NCI-H1930 (cell line): Measurements from ENCODE around the gene CELF2.

Experiments
- DNase-seq, 2 experiments: peaks; one replicate each; lab custom pipeline; 2025; lab: John Stamatoyannopoulos, UW

The CELF2 gene

GRCh38 chr10:11134411-11134810 lies 116.7 kb downstream of the CELF2 start:
- no peak for DNase-seq

- no peak for DNase-seq
These were observed 118.0 kb downstream of the CELF2 start for GRCh38 chr10:11135709-11136108.

GRCh38 chr10:11138314-11139033 lies 120.8 kb downstream of the CELF2 start:
- no peak for DNase-seq

- no peak for DNase-seq
These were observed 123.3 kb downstream of the CELF2 start for GRCh38 chr10:11140963-11141362.

GRCh38 chr10:11141571-11142091 lies 124.0 kb downstream of the CELF2 start:
- DNase-seq: no peak

GRCh38 chr10:11142777-11143176 lies 125.1 kb downstream of the CELF2 start:
- DNase-seq: no peak

GRCh38 chr10:11143242-11143641 lies 125.6 kb downstream of the CELF2 start:
- no peak for DNase-seq

- no peak for DNase-seq
These were observed 127.2 kb downstream of the CELF2 start for GRCh38 chr10:11144626-11145494.

- DNase-seq: no peak
These were observed 127.8 kb downstream of the CELF2 start for GRCh38 chr10:11145495-11145855.

- DNase-seq: no peak
These were observed 128.9 kb downstream of the CELF2 start for GRCh38 chr10:11146402-11147171.

GRCh38 chr10:11147722-11148121 lies 130.1 kb downstream of the CELF2 start:
- no peak for DNase-seq

- no peak for DNase-seq
These were observed 130.7 kb downstream of the CELF2 start for GRCh38 chr10:11148142-11149028.

GRCh38 chr10:11149807-11150141 lies 132.1 kb downstream of the CELF2 start:
- DNase-seq: no peak

GRCh38 chr10:11150231-11150731 lies 132.6 kb downstream of the CELF2 start:
- DNase-seq: no peak

- DNase-seq: no peak
These were observed 133.3 kb downstream of the CELF2 start for GRCh38 chr10:11150879-11151415.

GRCh38 chr10:11152801-11153200 lies 135.1 kb downstream of the CELF2 start:
- DNase-seq: no peak

GRCh38 chr10:11153245-11153644 lies 135.6 kb downstream of the CELF2 start:
- no peak for DNase-seq

- DNase-seq: no peak
These were observed 136.1 kb downstream of the CELF2 start for GRCh38 chr10:11153766-11154165.

GRCh38 chr10:11154333-11154732 lies 136.7 kb downstream of the CELF2 start:
- DNase-seq: no peak

- peak in 1 of 2 experiments; percentile 0 for DNase-seq
These were observed 137.3 kb downstream of the CELF2 start for GRCh38 chr10:11154849-11155498.
